NB4 (cell line): Measurements from ENCODE around the gene COPS6.

ENCODE experiments used
- CTCF ChIP-seq: IDR thresholded peaks from one replicate; pipeline ENCODE4 v1.5.1; 2012; ENCODE audit warnings: low read depth, low read length
- MAX ChIP-seq: IDR thresholded peaks from 2 replicates; pipeline ENCODE4 v1.6.1; 2011; ENCODE audit warnings: low read depth, low read length
- POLR2A ChIP-seq: IDR thresholded peaks from 2 replicates; pipeline ENCODE4 v1.6.1; 2011; ENCODE audit warnings: mild to moderate bottlenecking; ENCODE audit not compliant: insufficient read length; ENCODE audit errors: extremely low read depth

DNA sequence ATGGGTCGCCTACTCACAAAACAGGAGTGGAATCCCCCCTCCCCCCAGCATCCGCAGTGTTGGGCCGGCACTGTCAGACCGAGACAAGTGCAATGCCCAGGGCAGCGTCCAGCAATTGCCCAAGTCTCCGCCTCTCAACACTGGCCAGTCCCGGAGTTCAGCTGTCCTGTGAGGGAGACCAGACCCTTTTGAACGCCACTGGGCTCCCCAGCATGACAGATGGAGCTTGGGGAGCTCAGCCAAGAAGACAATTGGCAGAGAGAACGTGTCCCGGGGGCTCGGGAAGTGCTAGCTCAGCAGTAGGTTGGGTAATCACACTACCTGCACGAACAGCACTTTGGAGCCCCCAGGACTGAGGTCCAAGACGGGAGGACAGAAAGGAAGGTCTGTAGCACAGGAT is 4.7 kb downstream of the COPS6 start:
- no peak for TF ChIP-seq CTCF
- TF ChIP-seq POLR2A: no peak
- TF ChIP-seq MAX: no peak
